ENCODE data around the gene SNRNP35.

DNA sequence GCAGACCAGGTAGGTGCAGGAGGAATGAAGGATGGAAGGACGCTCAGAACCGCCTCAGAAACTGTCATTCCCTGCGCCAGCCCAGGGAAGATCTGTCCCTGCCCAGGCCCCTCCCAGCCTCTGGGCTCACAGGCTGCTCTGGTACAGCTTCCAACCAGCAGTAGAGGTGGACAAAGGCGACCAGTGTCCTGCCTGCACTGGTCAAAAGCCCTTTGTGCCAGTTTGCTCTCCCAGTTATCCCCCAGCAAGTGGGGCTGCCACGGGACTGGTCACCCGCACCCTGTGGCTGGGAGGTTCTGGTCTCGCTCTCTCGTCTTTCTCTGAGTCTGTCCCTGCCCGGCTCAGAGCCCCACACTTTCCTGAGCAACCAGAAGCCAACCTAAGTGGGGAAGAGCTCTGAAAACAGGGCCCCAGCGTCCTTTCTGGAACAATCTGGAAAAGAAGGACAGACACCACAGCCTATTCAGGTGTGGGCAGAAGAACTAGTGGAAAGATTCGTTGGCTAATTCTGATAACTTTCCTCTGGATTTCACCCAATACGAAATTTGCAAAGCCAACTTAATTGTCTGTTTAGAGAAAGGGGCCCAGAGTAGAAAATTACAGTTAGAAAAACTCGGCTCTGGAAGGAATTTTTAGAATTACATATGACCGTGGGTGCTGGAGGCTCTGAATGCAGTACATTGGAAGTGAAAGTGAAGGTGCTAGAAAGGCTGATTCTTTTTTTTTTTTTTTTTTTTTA, 21.7 kb downstream of the SNRNP35 start:
- no peak for TF ChIP-seq CTCF (IDR thresholded peaks at IDR 0.05)
- TF ChIP-seq POLR2AphosphoS5 (IDR thresholded peaks at IDR 0.05), result no peak

Measured in breast epithelium (tissue), 3 donors.